ENCODE results near the gene SLC6A11. TPM values are rescaled to one million over a fixed set of nuclear protein-coding genes. Genes with fewer than 3 reads are reported as not detected.

SLC6A11 gene
- total RNA-seq, 8 experiments from 2014 or later = 0.20 to 22.9 (median 0.71) TPM; not detected in 1

DNA sequence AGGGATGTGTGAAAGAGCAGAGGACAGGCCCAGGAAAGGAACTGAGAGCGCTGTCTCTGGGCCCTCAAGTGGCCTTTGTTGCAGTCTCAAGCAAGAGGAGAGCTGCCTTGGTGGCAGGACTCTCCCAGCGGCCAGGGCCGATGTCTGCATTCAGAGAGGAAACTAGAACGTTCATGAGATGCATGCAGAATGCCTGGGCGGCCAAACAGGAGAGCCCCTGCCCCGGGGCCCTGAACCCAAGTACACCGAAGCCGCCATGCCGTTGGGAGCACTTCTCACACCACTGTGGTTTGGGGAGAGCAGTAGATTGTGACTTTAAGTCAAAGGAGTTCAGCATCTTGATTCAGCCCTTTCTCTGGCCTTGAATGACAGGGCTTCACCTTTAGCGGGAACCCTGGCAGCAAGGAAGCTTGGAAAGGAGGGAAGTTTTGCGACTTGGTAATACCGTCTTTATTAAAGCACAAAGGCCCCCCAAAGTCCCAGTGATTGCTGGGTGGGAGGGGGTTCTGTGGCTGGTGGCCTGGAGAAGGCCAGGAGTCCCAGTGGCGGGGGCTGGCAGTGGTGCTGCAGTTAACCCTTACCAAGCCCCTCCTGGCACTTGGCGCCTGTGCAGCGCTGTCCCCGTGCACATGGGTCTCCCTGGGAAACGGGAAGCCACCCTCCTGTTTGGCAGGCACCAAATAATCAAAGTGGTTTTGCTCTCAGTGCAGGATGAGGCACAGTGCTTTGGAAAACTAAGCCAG, 36.2 kb downstream of the SLC6A11 start:
- no peaks in the 10 kb centered on the region for H3K4me1 ChIP-seq (replicated peaks in 1 of 2)
- no peak for ATAC-seq (replicated peaks in 6 of 8)
- in situ Hi-C loops (cut with MboI; ENCODE audit: low pct_unique_long_range_greater_than_20kb in 2 of 9, low sequenced_read_pairs in 9 of 9, unreplicated experiment in 9 of 9) = no loop called here
- H3K27ac ChIP-seq = no peak overlapping the region
- no peak overlapping the region for H3K4me3 ChIP-seq
- WGBS, 10 experiments = 30 to 80% (median 67%) methylated on average over 1 to 12 of the region's 17 CpGs; no CpG with 5 or more reads in 2 of the 10 experiments

DNA sequence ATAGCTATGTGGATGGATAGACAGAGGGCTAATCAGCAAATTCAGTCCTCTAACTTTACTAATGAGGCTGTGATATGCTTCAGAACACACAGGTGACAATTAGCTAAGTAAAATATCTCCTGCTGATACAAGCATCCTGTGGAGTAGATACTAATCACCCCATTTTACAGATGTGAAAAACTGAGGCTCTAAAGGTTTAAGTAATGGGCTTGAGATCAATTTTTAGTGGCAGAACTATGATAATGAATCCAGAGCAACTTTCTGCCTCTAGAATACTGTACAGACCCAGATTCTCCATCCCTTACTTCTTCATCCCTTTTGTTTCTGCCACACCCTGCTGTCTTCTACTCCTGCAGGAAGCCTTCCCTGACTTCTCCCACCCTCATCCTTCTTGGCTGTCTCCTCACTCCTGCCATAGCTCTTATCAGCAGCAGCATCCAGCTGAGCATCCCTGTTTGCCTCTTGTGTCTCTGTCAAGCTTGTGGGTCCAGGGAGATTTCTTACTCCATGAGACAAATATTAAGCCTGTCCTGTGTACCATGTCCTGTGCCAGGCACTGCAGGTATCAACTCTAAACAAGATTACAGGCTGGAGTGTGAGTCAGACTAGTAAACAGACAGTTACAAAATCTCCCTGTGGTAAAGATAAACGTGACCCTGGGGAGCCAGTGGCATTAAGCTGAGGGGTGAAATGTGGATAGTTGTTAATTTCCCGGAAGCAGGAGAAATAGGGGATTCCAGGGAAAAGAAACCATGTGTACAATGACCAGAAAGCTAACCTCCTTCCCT, 39.2 kb downstream of the SLC6A11 start:
- ATAC-seq (replicated peaks in 6 of 8) = no peak
- 11 to 100% (median 63%) methylated on average over 1 to 2 of the region's 2 CpGs; no CpG with 5 or more reads in 4 of the 10 experiments for WGBS, 10 experiments
- in situ Hi-C loops (cut with MboI; ENCODE audit: low pct_unique_long_range_greater_than_20kb in 2 of 9, low sequenced_read_pairs in 9 of 9, unreplicated experiment in 9 of 9) = no loop called here
- H3K4me1 ChIP-seq (replicated peaks in 1 of 2) = no peaks in the 10 kb centered on the region
- no peak overlapping the region for H3K27ac ChIP-seq
- H3K4me3 ChIP-seq = no peak overlapping the region

DNA sequence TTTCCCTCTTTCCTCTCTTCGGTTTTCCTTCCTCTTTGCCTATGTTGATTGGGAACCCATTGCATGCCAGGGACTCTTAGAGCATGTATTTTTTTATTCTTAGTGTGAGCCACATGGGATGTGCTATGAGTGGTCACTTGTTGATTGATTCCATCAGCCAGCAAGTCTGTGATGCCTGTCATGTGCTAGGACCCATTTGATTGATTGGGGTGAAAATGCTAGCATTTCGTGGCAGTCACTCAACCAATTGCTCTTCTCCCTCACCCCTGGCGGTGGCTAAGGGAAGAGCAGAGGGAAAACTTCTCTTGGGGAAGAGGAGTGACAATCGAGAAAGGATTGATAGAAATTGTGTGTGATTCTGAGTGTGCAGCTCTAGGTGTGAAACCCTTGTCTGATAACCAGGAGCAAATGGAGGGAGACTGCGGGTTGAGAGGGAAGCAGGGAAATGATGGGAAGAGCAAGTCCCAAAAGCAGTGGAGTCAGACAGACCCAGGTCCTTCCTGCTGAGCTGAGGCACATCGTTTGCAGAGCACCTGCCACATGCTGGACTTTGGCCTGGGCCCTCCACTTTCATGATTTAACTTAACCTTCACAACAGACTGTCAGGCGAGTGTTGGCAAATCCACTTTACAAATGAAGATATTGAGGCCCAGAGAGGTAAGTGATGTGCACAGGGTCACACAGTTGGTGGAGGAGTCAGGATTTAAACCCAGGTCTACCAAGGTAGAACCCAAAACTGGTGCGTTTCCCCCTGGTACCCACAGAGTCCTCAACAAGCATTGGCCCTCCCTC, 40.0 kb downstream of the SLC6A11 start:
- in situ Hi-C loops (cut with MboI; ENCODE audit: low pct_unique_long_range_greater_than_20kb in 2 of 9, low sequenced_read_pairs in 9 of 9, unreplicated experiment in 9 of 9) = no loop called here
- Histone ChIP-seq H3K27ac (no peak overlapping the region), H3K4me1 (replicated peaks in 1 of 2) (no peaks in the 10 kb centered on the region), H3K4me3 (no peak overlapping the region)
- ATAC-seq (replicated peaks in 6 of 8) = no peak
- 0 to 100% (median 43%) methylated on average over 1 to 8 of the region's 8 CpGs; no CpG with 5 or more reads in 1 of the 10 experiments for WGBS, 10 experiments

DNA sequence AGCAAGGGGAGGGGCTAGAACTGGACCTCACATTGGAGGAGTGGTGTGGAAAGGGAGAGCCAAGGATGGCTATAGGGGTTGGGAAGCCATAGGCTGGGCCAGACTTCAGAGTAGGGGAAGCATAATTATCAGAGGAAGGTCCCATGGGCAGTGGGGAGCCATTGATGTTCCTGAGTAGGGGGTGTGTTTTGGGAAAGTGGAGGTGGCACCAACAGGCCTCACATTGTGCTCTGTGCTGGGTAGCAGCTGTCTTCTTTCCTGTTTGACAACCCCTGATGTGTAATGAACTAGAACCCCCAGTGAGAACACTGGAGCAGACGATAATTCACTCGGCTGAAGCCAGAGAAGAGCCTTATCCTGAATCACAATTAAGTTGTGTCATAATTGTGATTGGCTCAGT, 41.2 kb downstream of the SLC6A11 start:
- in situ Hi-C loops (cut with MboI; ENCODE audit: low pct_unique_long_range_greater_than_20kb in 2 of 9, low sequenced_read_pairs in 9 of 9, unreplicated experiment in 9 of 9) = no loop called here
- Histone ChIP-seq H3K4me1 (replicated peaks in 1 of 2) (no peaks in the 10 kb centered on the region), H3K4me3 (no peak overlapping the region), H3K27ac (no peak overlapping the region)
- ATAC-seq (replicated peaks in 6 of 8) = no peak
- WGBS, 10 experiments = 0 to 47% (median 0%) methylated on average over 1 to 2 of the region's 2 CpGs; no CpG with 5 or more reads in 7 of the 10 experiments

DNA sequence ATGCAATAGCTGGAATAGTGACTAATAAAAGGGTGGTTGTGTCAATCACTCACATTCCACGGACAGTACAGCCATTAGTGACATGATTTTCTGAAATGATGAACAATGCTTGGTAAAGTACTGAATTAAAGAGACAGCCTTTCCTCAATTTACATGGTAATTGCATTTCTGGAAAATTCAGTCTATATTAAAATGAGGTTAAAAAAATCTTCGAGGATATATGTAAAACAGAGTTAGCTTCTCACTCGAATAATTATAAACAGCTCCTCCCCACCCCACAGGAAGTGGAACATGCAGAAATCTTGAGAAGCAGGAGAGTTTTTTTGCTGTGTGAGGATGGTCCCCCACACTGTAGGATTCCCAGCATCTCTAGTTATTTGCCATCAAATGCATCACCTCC, 42.1 kb downstream of the SLC6A11 start:
- Histone ChIP-seq H3K4me1 (replicated peaks in 1 of 2) (no peaks in the 10 kb centered on the region), H3K4me3 (no peak overlapping the region), H3K27ac (no peak overlapping the region)
- 0 to 79% (median 50%) methylated on average over 1 to 3 of the region's 3 CpGs; no CpG with 5 or more reads in 2 of the 10 experiments for whole genome bisulfite sequencing, 10 experiments
- in situ Hi-C loops (cut with MboI; ENCODE audit: low pct_unique_long_range_greater_than_20kb in 2 of 9, low sequenced_read_pairs in 9 of 9, unreplicated experiment in 9 of 9) = no loop called here
- ATAC-seq (replicated peaks in 6 of 8) = peak in 4 of 8 experiments; percentile 23 to 58 (median 31)

DNA sequence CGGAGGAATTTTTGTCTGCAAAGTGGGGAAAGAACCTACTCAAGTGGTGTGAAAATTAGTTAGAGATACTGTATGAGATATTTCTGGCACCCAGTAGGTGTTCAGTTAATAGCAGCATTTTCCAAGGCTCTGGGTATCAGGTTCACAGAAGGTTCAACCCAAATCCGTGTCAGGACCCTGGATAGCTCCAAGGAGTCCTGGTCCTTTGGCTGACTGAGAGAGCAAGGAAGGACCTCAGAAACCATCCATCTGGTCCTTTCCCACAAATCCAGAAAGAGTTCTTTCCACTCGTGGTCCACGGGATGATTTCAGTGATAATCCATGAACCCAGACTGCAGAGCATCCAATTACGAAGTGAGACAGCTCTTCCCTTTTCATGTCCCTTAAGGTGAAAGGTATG, 51.4 kb downstream of the SLC6A11 start:
- Histone ChIP-seq H3K4me3 (no peak overlapping the region), H3K4me1 (replicated peaks in 1 of 2) (no peaks in the 10 kb centered on the region), H3K27ac (no peak overlapping the region)
- in situ Hi-C loops (cut with MboI; ENCODE audit: low pct_unique_long_range_greater_than_20kb in 2 of 9, low sequenced_read_pairs in 9 of 9, unreplicated experiment in 9 of 9) = no loop called here
- WGBS, 10 experiments = 0 to 67% (median 43%) methylated on average over 1 to 4 of the region's 5 CpGs; no CpG with 5 or more reads in 5 of the 10 experiments
- ATAC-seq (replicated peaks in 6 of 8) = no peak

DNA sequence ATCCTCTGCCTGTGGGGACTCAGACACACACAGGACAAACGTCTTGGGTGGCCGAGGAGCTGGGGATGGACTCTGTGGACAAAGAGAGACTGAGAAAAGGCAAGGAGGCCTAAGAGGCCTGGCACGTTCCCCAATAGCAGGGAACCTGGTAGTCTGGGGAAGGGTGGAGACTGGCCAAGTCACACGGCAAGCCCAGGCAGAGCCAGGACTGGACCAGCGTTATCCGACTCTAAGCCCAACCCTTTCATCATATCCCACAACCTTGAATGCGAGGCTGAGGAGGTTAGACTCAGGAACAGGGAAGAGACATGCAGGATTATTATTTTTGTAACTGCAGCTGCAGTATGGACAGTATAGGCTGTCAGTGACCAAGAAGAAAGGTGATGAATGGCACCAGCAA, 53.4 kb downstream of the SLC6A11 start:
- in situ Hi-C loops (cut with MboI; ENCODE audit: low pct_unique_long_range_greater_than_20kb in 2 of 9, low sequenced_read_pairs in 9 of 9, unreplicated experiment in 9 of 9) = no loop called here
- WGBS, 10 experiments = 20 to 64% (median 40%) methylated on average over 1 to 6 of the region's 7 CpGs; no CpG with 5 or more reads in 3 of the 10 experiments
- ATAC-seq (replicated peaks in 6 of 8) = no peak

DNA sequence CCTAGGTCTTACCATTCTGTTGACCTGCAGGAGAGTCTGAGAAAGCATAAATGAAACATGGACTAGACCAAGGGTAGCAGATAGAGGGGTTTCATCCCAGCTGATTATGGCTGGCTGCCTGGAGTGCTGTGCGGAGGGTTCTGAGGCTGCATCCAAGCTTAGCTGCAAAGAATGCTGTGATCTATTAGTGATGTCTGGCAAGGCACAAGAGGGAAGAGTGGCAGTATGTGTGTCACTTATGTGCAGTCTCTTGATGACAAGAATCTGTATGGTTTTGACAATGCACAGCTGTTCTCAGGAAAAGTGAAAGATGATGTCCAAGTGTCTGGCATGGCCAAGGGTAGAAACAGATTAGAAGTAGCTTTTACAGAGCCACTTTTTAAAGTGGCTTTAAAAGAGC, 54.3 kb downstream of the SLC6A11 start:
- WGBS, 10 experiments = 38 to 100% (median 90%) methylated on average over 1 of the region's 1 CpG; no CpG with 5 or more reads in 5 of the 10 experiments
- in situ Hi-C loops (cut with MboI; ENCODE audit: low pct_unique_long_range_greater_than_20kb in 2 of 9, low sequenced_read_pairs in 9 of 9, unreplicated experiment in 9 of 9) = no loop called here
- no peaks in the 10 kb centered on the region for H3K4me1 ChIP-seq (replicated peaks in 1 of 2)
- no peak overlapping the region for H3K4me3 ChIP-seq
- no peak overlapping the region for H3K27ac ChIP-seq
- ATAC-seq (replicated peaks in 6 of 8) = no peak

More for the DNA sequence above, 53.4 kb downstream of the SLC6A11 start:
- H3K4me1 ChIP-seq (replicated peaks in 1 of 2) = no peaks in the 10 kb centered on the region
- no peak overlapping the region for H3K4me3 ChIP-seq
- H3K27ac ChIP-seq = no peak overlapping the region

DNA sequence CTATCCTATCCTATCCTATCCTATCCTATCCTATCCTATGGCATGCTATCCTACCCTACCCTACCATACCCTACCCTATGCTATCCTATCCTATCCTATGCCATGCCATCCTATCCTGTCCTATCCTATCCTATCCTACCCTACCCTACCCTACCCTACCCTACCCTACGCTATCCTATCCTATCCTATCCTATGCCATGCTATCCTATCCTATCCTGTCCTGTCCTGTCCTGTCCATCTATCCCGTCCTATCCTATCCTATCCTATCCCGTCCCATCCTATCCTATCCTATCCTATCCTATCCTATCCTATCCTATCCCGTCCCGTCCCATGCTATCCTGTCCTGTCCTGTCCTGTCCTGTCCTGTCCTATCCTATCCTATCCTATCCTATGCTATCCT, 57.4 kb downstream of the SLC6A11 start:
- in situ Hi-C loops (cut with MboI; ENCODE audit: low pct_unique_long_range_greater_than_20kb in 2 of 9, low sequenced_read_pairs in 9 of 9, unreplicated experiment in 9 of 9) = no loop called here
- ATAC-seq (replicated peaks in 6 of 8) = no peak
- WGBS, 10 experiments = 7 to 92% (median 45%) methylated on average over 1 to 5 of the region's 5 CpGs

DNA sequence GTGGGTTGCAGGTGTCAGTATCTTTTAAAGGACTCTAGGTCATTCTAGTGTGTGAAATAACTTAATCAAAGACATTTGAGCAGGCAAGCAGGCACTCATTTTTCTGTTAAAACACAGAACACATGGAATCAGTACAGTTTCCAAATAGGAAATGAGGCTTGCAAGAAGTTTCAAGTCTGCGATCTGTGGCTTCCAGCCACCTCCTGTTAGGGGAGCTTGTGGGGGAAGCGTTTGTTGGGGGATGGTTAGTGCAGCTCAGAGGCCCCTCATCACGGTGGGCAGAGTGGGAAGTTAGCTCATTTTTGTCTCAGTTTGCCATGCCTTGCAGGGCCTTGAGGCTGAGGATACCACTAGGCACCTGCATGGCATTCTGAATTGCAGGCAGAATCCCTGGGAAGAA, 59.9 kb downstream of the SLC6A11 start:
- no peak for ATAC-seq (replicated peaks in 6 of 8)
- no peak overlapping the region for H3K4me3 ChIP-seq
- in situ Hi-C loops (cut with MboI; ENCODE audit: low pct_unique_long_range_greater_than_20kb in 2 of 9, low sequenced_read_pairs in 9 of 9, unreplicated experiment in 9 of 9) = no loop called here
- H3K27ac ChIP-seq = no peak overlapping the region
- H3K4me1 ChIP-seq (replicated peaks in 1 of 2) = no peaks in the 10 kb centered on the region
- WGBS, 10 experiments = 0 to 70% (median 24%) methylated on average over 1 to 3 of the region's 3 CpGs; no CpG with 5 or more reads in 2 of the 10 experiments

More for the DNA sequence above, 57.4 kb downstream of the SLC6A11 start:
- Histone ChIP-seq H3K4me1 (replicated peaks in 1 of 2) (no peaks in the 10 kb centered on the region), H3K4me3 (no peak overlapping the region), H3K27ac (no peak overlapping the region)

DNA sequence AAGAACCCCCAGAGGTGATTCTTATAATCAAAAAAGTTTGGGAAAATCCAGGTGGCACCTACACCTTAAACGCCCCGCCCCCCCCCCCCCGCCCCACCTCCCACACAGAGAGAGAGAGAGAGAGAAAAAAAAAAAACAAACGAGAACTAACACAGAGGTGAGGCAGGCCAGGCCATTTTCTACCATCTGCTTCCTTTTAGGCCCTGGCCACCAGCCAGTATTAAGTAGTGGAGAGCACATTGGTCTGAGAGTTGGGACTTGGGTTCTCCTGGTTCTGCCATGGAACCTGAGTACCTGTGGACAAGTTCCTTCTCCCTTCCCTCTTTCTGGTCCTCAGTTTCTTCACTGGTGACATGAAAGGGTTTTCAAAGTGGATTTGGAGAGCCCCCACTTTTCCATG, 60.6 kb downstream of the SLC6A11 start:
- in situ Hi-C loops (cut with MboI; ENCODE audit: low pct_unique_long_range_greater_than_20kb in 2 of 9, low sequenced_read_pairs in 9 of 9, unreplicated experiment in 9 of 9) = no loop called here
- Histone ChIP-seq H3K4me1 (replicated peaks in 1 of 2) (no peaks in the 10 kb centered on the region), H3K27ac (no peak overlapping the region), H3K4me3 (no peak overlapping the region)
- 0 to 92% methylated on average over 2 to 3 of the region's 4 CpGs; no CpG with 5 or more reads in 8 of the 10 experiments for WGBS, 10 experiments
- ATAC-seq (replicated peaks in 6 of 8) = no peak

DNA sequence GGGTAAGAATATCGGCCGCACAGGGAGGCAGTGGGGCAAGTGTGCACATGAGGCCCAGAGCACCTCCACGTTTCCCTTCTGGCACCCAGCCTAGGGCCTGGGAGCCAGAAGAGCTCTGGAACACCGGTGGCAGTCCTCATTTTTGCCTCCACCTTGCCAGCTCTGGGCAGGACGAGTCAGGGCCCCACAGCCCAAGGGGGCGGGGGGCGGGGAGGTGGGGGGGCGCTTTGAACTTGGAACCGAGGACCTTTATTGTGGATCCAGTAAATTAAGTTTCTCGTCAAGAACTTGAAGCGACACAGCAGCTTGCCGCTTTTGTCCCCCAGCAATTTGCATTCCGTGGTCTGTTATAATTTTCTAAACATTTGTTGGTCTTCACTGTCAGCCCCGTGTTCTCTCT, 66.8 kb downstream of the SLC6A11 start:
- Histone ChIP-seq H3K4me3 (no peak overlapping the region), H3K4me1 (replicated peaks in 1 of 2) (no peaks in the 10 kb centered on the region), H3K27ac (no peak overlapping the region)
- 20 to 90% (median 79%) methylated on average over 1 to 8 of the region's 14 CpGs; no CpG with 5 or more reads in 5 of the 10 experiments for WGBS, 10 experiments
- no peak for ATAC-seq (replicated peaks in 6 of 8)
- in situ Hi-C loops (cut with MboI; ENCODE audit: low pct_unique_long_range_greater_than_20kb in 2 of 9, low sequenced_read_pairs in 9 of 9, unreplicated experiment in 9 of 9) = no loop called here

Data from motor neuron (in vitro differentiated cells).